SK-N-MC (cell line): ENCODE measurements around the gene LACRT.

ENCODE experiments used
- EZH2 ChIP-seq: fragments of 200-600 bp; sonication (generic); IDR thresholded peaks from one replicate; pipeline ENCODE4 v1.6.1; 2017; ENCODE audit warnings: antibody characterized with exemption
- POLR2AphosphoS5 ChIP-seq: IDR thresholded peaks from 2 replicates; pipeline ENCODE4 v1.6.1; 2012; ENCODE audit warnings: mild to moderate bottlenecking, low read depth, low read length, borderline replicate concordance

GRCh38 chr12:54605138-54605970 lies 29.3 kb downstream of the LACRT start:
- TF ChIP-seq EZH2 (no peak), POLR2AphosphoS5 (no peak)
